ENCODE data around the gene ASB12.
"Not testable (repeated sequence)": the region's sequence is repeated elsewhere in the genome, so short reads cannot be mapped to it uniquely, and the experiment has no call there.

Gene ASB12, protein sequence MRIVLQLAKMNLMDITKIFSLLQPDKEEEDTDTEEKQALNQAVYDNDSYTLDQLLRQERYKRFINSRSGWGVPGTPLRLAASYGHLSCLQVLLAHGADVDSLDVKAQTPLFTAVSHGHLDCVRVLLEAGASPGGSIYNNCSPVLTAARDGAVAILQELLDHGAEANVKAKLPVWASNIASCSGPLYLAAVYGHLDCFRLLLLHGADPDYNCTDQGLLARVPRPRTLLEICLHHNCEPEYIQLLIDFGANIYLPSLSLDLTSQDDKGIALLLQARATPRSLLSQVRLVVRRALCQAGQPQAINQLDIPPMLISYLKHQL

GRCh38 chrX:64230123-64230970, at the start of gene ASB12:
Gene ASB12 (minus strand): TSS chrX:64230607. CDS start chrX:64225650, 4,957 bp downstream.
- no peak for DNase-seq

DNA sequence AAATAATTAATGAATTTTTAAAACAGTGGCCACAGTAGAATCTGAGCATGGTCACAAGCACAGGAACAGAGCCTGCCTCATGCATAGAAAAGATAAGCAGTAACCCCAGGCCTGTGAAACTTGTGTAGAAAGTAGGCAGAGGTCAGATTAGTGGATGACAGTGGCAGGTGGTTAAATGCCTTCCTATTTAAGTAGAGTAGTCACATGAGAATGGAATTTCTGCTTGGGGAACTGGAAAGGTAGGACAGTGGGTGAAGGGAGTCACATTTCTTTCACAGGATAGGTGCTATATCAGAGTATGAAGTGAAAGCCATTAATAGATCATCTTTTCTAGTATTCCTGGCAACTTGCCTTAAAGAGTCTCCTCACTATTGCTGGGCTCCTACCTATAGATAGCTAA, 34.9 kb upstream of the ASB12 start:
- no peak for DNase-seq

GRCh38 chrX:64229154-64229553, 1.3 kb downstream of the ASB12 start:
- no peak for DNase-seq

- no peak for DNase-seq
Observed at GRCh38 chrX:64218023-64218422, 12.4 kb downstream of the ASB12 start.

DNA sequence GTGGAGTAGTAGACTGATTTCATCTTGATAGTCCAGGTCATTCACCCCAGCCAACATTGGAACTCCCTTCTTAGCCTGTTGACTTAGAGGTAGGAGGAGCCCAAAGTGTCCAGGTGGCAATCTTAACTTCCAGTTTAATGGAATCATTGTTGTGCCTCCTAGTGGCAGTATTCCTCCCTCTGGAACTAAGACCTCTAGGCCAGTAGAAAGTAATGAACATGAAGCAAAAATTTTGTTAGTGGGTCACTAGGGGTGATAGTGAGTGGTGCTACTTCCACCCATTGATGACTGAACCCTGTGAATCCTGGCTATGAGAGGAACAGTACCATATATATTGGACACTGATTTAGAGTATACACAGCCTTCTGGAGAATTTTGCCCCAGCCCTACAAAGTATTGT, 16.4 kb downstream of the ASB12 start:
- DNase-seq = not testable (repeated sequence)

GRCh38 chrX:64206556-64207162, 23.7 kb downstream of the ASB12 start:
- no peak for DNase-seq

- DNase-seq = peak; percentile 55
Observed at GRCh38 chrX:64205735-64206501, 24.5 kb downstream of the ASB12 start.

GRCh38 chrX:64205441-64205734, 25.0 kb downstream of the ASB12 start, which contains the start of gene AMER1:
Gene AMER1 (minus strand): TSS chrX:64205708. CDS start chrX:64193286, 12,422 bp downstream.
- no peak for DNase-seq

- DNase-seq = no peak
Observed at GRCh38 chrX:64204701-64205440, 25.5 kb downstream of the ASB12 start.

- DNase-seq = no peak
Observed at GRCh38 chrX:64204252-64204651, 26.2 kb downstream of the ASB12 start.

DNA sequence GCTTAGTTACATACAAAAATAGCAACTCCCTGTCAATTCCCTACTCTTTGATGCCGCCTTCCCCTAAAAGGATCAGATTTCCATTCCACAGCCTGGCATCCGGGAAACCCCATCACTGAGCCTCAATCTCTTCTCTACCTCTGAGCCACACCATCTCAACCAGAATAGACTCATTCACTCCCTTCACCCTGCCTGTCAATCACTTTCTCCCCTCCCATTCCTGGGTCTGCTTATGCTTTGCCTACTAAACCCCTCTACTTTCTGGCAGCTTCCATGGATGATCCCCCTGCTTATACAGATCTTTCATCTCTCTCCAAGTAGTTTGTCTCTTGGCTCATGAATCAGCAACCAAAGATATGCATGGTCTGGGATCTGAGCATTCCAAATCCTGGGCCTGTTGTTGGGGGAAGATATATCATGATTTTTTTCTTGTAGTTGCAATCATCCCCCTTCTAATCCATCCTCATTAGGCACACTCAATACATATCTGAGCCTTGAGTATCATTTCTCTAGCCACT, 27.5 kb downstream of the ASB12 start:
- DNase-seq = no peak

GRCh38 chrX:64198036-64198435, 32.4 kb downstream of the ASB12 start:
- no peak for DNase-seq

GRCh38 chrX:64196606-64197005, 33.8 kb downstream of the ASB12 start:
- DNase-seq = no peak

- no peak for DNase-seq
Observed at GRCh38 chrX:64195862-64196261, 34.5 kb downstream of the ASB12 start.

DNA sequence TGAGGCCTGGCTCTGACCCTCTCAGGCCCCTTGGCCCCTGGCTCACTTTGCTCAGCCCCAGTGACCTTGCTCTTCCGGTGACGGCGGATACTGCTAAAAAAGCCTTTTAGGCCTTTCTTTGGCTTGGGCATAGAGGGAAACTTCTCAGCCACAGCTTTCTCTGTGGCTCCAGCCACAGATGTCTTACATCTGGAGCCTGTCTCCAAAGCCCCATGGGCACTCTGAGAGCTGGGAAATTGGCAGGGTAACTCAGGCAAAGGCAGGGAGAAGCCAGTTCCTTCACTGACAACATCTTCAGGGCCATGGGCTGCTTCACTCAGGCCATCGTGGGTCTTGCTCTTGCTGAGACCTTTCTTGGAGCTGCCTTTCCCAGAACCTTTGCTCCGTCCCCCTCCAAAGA, 37.7 kb downstream of the ASB12 start:
- DNase-seq = no peak

DNA sequence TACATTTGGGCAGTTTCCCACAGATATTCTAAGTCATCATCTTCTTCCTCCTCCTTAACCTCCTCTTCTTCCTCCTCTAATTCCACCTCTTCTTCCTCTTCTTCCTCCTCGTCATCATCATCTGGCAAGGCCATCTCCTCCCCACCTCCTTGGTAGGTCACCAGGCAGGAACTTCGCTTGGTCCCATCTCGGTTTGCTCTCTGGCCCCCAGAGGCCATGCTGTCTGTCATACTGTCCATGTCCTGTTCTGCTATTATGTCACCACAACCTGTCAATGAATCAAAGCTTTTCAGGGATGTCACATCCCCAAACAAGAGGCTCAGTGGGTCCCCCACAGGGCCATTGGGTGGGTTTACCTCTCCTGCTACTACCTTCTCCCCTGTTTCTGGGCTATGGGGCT, 38.4 kb downstream of the ASB12 start:
- no peak for DNase-seq

DNA sequence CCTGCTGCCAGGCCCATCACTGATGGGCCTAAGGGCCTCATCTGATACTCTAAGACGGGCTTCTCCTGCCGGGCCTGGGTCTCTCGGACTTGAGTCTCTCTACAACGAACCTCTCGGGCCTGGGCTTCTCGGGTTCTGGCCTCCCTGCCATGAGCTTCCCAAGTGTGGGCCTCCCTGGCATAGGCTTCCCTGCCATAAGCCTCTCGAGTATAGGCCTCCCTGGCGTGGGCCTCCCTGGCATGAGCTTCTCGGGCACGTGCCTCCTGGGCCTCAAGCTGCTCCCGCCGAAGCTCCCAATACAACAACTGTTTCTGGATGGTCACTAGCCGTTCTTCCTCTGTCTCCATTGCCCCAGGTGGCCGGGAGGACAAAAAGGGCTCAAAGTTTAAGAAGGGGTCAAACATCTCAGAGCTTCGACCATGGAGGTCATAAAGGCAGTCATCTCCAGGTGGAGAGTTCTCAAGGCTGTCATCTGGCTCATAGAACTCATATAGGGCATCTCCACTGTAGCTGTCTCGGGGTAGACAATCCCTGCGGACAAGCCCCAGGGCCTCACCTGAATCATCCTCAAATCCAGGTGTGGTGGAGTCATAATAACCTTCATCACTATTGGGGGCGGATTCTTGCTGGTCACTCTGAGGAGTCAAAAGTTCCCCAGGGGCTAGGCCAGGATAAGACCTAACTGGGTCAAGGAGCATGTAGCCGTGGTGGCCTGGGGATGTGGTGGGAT, 39.0 kb downstream of the ASB12 start:
- DNase-seq = no peak

DNA sequence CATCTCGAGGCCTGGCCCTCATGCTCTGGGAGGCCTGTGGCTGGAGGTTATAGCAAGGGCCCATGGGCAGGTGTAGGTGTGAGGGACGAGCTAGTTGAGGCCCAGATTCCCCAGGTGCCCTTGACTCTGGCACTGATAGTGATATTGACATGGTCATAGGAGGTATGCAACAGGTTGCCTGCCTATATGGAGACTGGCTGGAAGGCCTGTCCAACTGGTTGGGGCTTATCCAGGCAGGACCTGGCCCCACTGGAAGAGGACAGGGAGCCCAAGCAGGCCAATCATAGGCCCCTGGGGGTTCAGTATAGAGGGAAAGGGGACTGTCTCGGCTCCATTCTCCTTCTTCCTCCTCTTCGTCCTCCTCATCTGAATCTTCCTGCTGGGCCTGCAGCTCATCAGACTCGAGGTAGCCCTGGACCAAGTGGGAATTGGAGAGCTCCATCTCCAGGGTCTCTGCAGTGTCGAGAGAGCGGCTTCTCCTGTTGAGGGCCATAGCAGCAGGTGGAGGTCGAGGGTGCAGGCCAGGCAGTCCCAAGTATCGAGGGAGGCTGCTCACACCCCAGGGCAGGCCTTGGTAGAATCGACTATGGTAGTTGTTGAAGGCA, 40.2 kb downstream of the ASB12 start:
- DNase-seq = no peak

DNA sequence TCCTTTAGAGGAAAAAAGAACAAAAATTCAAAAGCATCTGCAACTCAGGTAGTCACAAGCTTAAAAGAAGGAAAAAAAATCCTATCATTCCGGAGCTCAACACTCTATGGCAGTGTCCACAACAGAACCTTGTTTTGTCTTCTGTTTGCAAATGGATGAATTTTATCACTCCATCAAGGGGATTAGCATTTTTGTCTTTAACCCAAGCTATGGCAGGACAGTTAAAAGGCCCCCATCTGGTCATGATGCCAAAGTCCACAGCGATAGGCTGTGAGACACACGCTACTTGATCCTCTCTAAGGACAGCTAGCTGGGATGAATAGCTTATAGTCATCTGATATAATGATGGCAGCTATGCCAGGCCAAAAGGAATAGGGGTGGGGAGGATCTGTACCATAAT, 41.5 kb downstream of the ASB12 start:
- DNase-seq = no peak

GRCh38 chrX:64187762-64188150, 42.7 kb downstream of the ASB12 start:
- DNase-seq = no peak
